Heart left ventricle (tissue), 13 donors: ENCODE measurements around the gene TMOD3.

Experiments
- POLR2A ChIP-seq, 2 donors: fragments of 450-650 bp; IDR thresholded peaks; one replicate each; pipeline ENCODE4 v1.6.1; 2017; ENCODE audit warnings: antibody characterized with exemption in 2 of 2, mild to moderate bottlenecking in 2 of 2, moderate library complexity in 2 of 2
- TF ChIP-seq, protein P1 (sequence below), 12 donors: fragments of 200-600 bp; sonication (generic) in 4 of 12; IDR thresholded peaks; one replicate each; pipeline versions ENCODE4 v1.5.0 to v1.8.0; 2018 to 2022; ENCODE audit warnings: antibody characterized with exemption in 12 of 12, mild to moderate bottlenecking in 5 of 12
- donor health status: ischemic (EF 13 %, LVEDD 7.1; RV severe dilation, severe dysfunction).
- donor health status: DM: no; HTN: yes; CAD: no.
- donor health status: DM: no; HTN: no; CAD: no.
- donor health status: ischemic (EF 25% LVEDD 6.9; RV normal size, moderate dysfunction).
- donor health status: ischemic (EF 25% LVEDD 5.7; RV mildly dilated, moderate dysfunction).
- donor health status: ischemic (EF 35%, LVEDD 5.7; RV mildly dilated, moderate dysfunction).
- donor health status: nonischemic (EF 11% LVEDD 7.7; RV severe dilation, severe dysfunction).
- donor health status: DM: yes; HTN: yes; CAD: no.
- donor health status: PGD.
- donor health status: ischemic (EF 29% LVEDD 5.4; RV normal size, mild dysfunction).
- donor health status: nonischemic (EF 23%, LVEDD 6.1; RV moderate dilation, normal function).

DNA sequence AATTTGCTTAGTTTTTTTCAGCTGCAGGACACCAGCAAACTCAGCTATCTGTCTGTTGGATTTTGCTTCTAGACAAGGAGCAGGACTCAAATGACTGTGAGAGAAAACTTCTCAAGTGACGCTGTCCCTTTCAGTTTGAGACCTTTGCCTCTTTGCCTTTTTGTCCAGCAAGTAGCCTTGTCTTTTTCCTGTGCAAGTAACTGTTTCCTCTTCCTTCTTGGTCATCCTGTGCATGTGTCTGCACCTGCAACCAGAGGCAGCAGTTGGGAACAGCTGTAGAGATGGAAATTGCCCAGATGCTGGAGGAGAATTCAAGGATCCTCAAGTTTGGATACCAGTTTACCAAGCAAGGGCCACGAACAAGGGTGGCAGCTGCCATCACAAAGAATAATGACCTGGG, 23.3 kb upstream of the TMOD3 start:
- TF ChIP-seq, protein P1, sequence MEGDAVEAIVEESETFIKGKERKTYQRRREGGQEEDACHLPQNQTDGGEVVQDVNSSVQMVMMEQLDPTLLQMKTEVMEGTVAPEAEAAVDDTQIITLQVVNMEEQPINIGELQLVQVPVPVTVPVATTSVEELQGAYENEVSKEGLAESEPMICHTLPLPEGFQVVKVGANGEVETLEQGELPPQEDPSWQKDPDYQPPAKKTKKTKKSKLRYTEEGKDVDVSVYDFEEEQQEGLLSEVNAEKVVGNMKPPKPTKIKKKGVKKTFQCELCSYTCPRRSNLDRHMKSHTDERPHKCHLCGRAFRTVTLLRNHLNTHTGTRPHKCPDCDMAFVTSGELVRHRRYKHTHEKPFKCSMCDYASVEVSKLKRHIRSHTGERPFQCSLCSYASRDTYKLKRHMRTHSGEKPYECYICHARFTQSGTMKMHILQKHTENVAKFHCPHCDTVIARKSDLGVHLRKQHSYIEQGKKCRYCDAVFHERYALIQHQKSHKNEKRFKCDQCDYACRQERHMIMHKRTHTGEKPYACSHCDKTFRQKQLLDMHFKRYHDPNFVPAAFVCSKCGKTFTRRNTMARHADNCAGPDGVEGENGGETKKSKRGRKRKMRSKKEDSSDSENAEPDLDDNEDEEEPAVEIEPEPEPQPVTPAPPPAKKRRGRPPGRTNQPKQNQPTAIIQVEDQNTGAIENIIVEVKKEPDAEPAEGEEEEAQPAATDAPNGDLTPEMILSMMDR (IDR thresholded peaks at IDR 0.05): no peak
- TF ChIP-seq POLR2A (IDR thresholded peaks at IDR 0.05): no peak
